HuH-7 (cell line): ENCODE results near the gene PNMA6E.

ENCODE experiments used
- DNase-seq: peaks from one replicate; pipeline ENCODE4 v3.0.0; 2011; ENCODE audit warnings: low spot score

PNMA6E gene

DNA sequence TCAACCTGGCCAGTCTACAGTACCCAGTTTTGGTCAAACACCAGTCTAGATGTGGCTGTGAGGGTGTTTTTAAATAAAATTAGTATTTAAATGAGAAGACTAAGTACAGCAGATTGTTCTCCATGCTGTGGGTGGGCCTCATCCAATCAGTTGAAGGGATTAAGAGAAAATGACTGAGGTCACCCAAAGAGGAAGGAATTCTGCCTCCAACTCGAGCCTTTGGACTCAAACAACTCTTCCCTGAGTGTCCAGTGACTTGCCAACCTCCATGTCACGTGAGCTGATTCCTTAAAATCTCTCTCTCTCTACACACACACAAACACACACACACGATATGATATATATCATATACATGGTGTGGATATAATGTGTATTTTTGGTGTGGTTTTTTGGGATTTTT, 34.7 kb upstream of the PNMA6E start:
- no peak for DNase-seq

DNA sequence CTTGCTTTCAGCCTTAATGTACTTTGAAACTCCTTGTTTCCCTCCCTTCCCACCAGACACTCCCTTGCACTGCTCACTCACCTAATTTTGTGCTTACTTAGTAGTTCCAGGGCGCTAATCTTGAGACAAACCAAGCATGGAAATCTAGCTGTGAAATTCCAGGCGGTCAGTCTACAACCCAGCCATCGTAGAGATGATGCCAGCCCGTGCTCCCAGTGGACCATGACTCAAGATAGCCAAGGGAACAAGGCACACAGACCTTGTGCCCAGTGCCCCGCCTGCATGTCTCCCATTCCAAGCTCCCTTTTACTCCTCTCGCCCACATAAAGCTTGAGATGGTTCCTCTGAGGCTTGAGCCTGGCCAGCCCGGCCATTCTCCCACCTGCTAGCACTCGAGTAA, 33.7 kb upstream of the PNMA6E start:
- DNase-seq = no peak

- DNase-seq = no peak
Observed at GRCh38 chrX:153433781-153434285, 32.7 kb upstream of the PNMA6E start.

GRCh38 chrX:153433161-153433680, 32.1 kb upstream of the PNMA6E start:
- no peak for DNase-seq

GRCh38 chrX:153430796-153431195, 29.6 kb upstream of the PNMA6E start:
- DNase-seq = no peak

DNA sequence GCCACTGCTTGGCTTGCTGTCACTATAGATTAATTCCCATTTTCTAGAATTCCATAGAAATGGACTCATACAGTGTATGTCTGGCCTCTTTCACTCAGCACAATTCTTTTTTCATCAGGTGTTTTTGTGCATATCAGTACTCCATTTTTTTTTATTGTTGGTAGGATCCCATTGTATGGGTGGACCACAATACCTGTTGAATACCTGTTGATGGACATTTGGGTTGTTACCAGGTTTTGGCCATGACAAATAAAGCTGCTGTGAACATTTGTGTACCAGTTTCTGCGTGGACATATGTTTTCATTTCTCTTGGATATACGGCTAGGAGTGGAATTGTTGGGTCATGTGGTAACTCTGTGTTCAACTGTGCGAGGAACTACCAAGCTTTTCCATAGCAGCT, 25.1 kb upstream of the PNMA6E start:
- DNase-seq = no peak

- DNase-seq = no peak
Observed at GRCh38 chrX:153423652-153424051, 22.5 kb upstream of the PNMA6E start.

DNA sequence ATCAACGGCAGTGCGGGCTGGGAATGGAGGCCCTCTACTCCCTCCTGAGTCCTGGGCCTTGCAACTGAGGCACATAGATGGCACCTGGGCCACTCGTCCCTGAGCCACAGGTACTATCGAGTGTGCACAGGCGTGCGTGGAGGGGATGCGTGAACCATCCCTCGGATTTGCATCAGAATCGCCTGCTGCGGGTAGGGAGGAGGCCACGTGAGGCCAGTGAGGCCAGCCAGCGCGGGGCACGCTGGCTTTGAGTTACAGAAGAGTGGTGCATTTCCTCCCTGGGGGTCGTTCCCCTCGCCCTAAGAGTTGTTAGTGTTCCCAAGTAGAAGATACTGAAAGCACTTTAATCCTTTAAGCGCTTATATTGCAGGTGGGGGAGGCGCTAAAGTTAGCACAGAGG, 20.7 kb upstream of the PNMA6E start:
- no peak for DNase-seq

DNA sequence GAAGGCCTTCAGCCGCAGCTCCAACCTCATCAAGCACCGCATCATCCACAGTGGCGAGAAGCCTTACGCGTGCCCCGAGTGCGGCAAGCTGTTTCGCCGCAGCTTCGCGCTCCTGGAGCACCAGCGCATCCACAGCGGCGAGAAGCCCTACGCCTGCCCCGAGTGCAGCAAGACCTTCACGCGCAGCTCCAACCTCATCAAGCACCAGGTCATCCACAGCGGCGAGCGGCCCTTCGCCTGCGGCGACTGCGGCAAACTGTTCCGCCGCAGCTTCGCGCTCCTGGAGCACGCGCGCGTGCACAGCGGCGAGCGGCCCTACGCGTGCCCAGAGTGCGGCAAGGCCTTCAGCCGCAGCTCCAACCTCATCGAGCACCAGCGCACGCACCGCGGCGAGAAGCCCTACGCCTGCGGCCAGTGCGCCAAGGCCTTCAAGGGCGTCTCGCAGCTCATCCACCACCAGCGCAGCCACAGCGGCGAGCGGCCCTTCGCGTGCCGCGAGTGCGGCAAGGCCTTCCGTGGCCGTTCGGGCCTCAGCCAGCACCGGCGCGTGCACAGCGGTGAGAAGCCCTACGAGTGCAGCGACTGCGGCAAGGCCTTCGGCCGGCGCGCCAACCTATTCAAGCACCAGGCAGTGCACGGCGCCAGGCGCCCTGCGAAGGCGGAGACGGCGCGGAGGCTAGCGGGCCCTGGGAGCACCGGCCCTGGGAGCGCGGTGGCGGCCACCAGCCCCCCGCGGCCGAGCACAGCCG, 19.9 kb upstream of the PNMA6E start:
- DNase-seq = no peak

GRCh38 chrX:153417637-153418036, 16.5 kb upstream of the PNMA6E start:
- no peak for DNase-seq

- no peak for DNase-seq
Observed at GRCh38 chrX:153416781-153417450, 15.8 kb upstream of the PNMA6E start.

- DNase-seq = no peak
Observed at GRCh38 chrX:153414856-153415510, 13.8 kb upstream of the PNMA6E start.

GRCh38 chrX:153413731-153414130, 12.6 kb upstream of the PNMA6E start:
- DNase-seq = no peak

DNA sequence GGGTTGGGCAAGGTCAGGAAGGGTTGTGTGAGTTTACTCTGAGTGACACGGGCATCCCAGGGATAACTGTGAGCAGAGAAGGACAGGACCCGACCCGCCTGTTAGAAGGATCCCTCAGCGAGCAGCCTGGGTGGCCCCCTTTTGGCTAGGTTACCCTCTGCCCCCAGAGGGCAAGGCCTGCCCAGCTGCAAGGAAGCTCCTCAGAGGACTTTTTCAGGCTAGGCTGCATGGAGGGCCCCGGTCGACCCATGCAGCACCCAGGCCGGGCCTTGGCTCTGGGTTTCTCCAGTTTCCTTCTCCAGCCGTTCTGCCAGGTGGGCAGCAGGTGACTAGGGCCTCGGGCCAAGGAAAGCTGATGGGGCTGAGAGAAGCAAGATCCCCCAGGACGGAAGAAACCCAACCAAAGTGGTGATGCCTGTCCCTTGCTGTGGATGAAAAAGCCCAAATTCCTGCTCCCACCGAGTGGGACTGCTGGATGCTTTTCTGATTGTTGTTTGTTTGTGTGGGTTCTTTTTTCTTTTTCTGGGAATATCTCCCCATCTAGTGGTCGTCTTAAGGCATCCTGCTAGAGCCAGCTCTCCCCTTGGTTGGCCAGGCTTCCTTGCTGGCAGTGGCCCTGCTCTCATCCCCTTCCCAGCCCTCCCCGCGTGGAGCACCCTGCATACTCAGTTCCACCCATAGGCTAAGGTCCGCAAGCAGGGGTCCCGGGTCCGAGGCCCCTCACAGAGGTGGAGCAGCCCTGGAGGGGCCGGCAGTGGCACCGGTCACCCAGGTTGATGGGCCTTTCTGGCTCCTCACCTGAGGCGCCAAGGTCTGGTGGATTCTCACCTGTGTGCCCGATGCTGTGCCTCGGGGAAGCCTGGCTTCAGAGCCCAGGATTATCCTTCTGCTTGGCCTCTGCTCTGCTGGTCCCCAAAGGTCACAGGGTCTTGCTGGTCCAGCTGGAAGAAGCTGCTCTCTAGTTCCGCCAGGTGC, 11.9 kb upstream of the PNMA6E start:
- DNase-seq = no peak

DNA sequence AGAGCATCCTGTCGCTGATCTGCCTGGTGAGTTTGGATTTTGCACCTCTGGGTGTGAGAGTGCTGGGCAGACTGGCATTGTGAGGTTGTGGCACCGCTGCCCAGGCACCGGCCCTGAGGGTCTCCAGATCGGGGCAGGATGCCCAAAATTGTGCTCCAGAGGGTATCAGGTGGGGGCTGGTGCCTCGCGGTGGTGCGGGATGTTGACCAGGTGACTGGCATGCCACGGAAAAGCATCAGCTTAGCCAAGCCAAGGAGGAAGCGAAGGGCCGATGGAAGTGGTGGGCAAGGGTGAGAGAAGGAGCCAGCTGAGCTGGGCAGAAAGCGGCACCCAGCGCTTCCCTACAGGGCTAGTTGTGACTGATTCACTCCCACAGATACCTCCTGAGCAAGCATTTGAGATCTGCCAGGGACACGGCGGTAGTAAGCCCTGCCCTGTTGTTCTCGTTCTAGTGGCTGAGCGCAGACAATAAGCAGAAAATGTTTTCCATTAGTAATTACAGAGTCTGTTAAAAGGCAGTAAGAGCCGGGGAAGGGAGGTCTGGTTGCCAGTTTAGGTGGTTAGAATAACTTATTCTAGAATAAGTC, 10.9 kb upstream of the PNMA6E start:
- DNase-seq = no peak

DNA sequence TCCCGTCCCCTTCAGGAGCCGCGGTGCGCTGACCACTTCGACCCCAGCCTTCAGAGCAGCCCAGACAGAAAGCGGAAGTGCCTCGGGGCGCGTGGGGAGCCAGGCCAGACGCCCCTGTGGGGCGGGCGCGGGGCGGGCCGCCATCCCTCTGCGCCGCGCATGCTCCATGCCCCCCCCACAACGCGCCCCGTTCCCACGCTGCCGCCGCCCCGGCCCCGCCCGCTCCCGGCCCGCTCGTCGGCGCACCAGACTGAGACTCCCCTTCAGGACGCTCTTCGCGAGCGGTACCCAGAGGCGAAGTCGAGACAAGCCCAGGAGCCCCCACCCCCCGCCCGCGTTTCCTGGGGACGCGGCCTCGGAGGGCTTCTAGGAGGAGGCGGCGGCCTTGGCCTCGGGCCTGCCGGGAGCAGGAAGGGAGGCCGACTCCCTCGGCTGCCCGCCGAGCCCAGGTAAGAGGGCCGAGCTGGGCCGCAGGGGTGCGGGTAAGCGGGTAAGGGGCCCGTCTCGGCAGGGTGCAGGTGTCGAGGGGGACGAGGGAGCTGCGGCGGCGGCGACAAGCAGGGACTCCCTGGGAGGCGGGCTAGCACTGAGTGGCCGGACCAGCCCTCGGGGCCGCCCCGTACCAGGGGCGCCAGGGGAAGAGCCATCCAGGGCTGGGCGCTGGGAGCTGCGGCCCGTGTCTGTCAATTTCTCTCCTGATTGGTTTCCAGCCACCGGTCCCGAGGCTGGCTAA, 10.3 kb upstream of the PNMA6E start, which contains the start of gene ZFP92:
TSS of gene ZFP92 (plus strand) at position 218 of the 733 bp plus-strand sequence. CDS start 6,851 bp downstream, outside the sequence.
- DNase-seq = no peak

- DNase-seq = no peak
Observed at GRCh38 chrX:153410888-153411254, 9.7 kb upstream of the PNMA6E start.

DNA sequence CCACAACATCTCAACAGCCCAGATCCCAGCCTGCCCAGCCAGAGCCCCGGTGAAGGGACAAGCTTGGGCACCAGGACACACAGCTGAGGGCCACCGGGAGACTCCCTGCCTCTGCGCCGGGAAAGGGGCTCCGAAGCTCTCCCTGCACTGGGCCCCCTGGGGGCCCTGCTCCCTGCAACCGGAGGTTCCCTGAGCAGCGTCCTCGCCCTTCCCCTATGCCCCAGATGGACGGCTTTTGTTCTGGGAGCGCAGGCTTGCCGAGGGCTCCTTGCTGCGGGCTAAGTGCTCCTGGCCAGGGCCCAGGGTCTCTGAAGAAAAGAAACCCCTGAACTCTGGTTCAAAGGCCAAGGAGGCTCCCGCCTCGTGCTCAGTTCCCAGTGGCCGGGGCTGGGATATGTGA, 9.2 kb upstream of the PNMA6E start:
- no peak for DNase-seq

DNA sequence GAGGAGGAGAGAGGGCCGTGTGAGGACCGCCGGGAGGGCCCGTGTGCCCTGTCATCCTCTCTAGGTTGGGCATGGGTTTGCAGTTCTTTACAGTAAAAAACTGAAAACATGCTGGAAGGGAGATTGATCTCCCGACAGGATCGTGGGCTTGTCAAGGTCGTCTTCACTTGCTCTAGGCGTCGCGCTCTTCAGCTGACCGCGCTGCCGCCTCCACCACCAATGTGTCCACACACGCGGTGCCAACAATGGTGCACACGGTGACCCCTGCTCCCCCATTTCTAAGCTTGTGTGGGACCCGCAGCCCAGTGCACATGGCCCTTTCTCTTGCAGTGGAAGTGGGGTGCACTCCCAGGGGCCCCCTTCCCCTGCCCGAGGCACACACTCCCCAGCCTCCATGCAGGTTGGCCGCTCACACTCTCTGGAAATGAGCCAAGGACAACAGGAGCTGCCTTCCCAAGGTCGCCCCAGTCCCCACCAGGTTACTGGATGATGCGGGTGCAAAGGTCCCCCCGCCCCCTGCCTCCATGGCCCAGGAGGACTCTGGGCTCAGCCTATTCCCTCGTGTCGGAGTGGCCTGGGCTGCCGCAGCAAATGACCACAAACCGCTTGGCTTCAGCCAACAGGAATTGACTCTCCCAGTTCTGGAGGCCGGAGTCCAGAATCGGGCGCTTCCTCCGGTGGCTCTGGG, 8.4 kb upstream of the PNMA6E start:
- DNase-seq = no peak

GRCh38 chrX:153408871-153409351, 7.8 kb upstream of the PNMA6E start:
- DNase-seq = no peak
